Measurements from ENCODE around the gene GMPR2.
"Not testable (repeated sequence)": the region's sequence is repeated elsewhere in the genome, so short reads cannot be mapped to it uniquely, and the experiment has no call there.

The GMPR2 gene

DNA sequence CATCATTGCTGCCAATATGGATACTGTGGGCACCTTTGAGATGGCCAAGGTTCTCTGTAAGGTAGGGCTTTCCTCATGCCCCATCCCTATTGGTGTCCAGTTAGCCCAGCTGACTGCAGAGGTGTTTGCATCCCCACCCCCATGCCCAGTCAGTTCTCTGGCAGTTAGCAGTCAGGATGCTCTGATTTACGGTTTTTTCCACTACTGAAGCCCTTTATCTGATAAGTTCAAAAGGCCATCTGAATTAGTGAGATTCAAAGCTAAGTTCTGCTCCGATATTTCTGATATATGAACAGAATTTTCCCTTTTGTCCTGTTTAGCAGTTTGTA is 773 bp downstream of the GMPR2 start:
- FAIRE-seq = no peak

DNA sequence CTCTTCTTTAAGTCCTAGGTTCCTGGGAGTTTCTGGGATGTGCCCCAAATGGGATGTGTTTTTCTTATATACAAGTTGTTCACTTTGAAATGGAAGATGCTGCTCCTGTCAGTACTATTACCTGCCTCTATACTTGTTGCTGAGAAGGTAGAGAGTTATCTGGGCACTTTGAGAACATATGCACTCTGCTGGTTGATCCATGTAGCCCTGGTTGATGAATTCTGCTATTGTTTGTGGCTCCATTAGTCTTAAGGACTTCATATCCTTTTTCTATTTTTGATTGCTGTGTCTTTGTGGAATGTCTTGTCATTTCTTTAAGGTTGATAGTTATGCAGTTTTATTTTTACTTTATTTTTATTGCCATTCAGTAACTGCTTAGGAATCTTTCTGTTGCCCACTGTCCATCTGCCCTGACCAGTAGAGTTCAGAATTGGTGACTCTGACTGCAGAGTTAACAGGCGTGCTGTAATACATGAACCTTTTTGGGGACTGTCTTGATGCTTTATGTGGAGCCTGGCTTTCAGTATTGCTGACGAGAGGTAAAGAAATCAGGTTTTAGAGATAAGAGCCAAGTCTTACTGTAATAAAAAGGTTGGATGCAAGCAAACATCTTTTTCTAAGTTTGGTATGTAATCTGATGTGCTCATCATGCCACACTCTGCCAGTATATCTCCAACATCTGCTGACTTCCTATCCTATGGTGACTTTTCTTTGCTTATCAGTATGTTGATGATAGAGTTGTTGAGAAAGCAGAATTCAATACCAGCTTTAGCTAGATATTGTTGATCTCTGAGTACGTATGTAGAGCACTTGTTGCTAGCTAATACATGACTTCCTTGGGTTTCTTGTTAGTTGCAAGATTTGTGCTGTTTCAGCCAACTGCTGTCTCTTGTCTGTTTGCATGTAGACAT is 1.6 kb downstream of the GMPR2 start:
- FAIRE-seq = no peak

DNA sequence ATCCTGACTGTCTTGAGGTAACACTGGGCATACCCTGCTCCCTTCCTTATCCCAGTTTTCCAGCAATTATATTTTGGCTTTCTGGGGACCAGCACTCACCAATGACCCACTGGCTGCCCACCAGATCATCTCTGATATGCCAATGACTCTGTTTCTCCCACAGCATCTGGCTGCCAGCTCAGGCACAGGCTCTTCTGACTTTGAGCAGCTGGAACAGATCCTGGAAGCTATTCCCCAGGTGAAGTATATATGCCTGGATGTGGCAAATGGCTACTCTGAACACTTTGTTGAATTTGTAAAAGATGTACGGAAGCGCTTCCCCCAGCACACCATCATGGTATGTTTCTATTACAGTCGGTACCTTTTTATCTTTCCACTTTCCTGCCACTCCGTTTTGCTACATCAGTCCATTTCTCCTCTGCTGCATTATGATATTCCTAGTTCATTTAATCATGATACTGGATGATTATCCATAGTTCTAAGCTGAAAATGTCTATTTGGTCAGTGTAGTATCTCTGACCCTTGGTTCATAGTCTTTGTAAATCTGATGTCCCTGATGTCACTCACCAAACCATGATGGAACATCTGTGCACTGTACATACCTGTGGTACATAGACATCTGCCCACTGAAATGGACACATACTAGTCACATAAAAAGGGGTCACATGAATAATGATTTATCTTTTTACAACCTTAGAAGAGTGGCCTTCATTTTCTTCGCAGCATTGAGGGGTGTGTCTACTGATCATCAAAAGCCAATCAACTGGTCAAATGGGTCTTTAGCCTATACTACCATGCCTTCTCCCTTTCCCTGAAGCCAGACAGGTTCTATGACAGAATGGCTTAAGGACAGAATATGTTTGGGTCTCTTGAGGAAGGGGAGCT is 3.3 kb downstream of the GMPR2 start:
- FAIRE-seq = no peak

DNA sequence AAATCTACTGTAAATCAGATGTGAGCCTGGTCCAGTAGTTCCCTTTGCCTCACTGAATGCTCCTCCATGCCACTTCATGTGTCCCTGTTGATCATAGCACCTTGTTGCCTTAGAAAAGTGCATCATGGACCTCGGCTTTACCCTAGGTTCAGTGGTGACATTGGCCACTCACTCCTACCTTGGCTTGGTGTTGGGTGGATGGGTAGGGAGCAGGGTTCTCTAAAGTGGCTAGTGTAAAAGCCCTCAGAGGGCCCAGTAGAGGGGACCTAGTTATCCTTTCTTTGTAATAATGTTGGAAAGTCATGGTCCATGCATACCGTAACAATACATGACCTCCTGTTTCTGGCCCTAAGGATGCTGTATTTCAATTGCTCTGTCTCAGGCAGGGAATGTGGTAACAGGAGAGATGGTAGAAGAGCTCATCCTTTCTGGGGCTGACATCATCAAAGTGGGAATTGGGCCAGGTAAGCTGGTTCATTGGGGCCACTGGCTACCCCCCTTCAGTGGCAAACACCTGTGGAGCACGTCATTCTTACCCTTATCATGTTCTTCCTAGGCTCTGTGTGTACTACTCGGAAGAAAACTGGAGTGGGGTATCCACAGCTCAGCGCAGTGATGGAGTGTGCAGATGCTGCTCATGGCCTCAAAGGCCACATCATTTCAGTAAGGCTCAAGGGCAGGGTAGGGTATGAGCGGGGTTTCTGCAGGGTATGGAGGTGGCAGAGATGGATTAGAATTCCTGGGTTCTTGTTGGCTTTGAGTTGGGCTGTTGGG is 4.1 kb downstream of the GMPR2 start:
- FAIRE-seq = no peak

DNA sequence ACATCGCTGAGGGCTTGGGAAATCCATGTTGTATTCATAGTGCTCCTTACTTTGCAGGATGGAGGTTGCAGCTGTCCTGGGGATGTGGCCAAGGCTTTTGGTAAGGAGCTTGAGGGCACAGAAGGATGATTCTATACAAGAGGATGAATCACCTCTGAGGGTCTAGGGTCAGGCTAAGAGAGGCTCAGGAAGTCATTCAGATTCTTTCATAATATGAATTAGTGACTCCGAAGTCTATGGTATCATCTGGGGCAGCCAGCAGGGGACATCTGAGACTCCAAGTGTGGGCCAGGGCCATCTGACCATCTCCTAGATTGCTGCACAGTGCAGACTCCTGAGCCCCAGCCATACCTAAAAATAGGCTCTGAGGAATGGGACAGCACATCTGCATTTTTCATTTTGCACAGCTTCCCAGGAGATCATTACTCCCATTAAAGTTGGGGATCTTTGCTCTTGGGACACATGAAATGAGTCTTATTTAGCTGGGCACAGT is 4.8 kb downstream of the GMPR2 start:
- FAIRE-seq = no peak

DNA sequence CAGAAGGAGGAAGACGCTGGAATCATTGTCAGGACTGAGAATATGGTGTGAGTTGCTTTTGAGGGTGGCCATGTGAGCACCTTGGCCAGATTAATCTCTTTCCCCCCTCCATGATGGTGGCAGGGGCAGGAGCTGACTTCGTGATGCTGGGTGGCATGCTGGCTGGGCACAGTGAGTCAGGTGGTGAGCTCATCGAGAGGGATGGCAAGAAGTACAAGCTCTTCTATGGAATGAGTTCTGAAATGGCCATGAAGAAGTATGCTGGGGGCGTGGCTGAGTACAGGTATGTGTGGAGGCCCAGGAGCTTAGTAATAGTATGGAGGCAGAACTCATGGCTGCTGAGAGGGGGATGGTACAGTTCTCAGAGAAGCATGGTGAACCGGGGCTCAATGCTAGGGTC is 5.4 kb downstream of the GMPR2 start:
- no peak for FAIRE-seq

DNA sequence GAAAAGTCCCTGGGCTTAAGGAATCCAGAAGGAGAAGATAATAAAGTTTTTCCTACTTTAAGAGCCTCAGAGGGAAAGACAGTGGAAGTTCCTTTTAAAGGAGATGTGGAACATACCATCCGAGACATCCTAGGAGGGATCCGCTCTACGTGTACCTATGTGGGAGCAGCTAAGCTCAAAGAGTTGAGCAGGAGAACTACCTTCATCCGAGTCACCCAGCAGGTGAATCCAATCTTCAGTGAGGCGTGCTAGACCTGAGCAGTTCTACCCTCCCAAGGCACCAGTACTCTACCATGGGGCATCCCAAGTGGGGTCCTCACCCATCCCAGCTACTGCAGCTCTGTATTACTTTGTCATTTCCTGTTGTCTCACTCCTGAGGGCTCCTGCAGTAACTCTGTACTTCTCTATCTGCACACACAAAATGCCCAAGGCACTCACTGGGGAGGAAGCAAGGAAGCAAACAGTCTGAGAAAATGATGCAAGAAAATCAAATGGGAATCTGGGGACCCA is 5.9 kb downstream of the GMPR2 start:
- no peak for FAIRE-seq

DNA sequence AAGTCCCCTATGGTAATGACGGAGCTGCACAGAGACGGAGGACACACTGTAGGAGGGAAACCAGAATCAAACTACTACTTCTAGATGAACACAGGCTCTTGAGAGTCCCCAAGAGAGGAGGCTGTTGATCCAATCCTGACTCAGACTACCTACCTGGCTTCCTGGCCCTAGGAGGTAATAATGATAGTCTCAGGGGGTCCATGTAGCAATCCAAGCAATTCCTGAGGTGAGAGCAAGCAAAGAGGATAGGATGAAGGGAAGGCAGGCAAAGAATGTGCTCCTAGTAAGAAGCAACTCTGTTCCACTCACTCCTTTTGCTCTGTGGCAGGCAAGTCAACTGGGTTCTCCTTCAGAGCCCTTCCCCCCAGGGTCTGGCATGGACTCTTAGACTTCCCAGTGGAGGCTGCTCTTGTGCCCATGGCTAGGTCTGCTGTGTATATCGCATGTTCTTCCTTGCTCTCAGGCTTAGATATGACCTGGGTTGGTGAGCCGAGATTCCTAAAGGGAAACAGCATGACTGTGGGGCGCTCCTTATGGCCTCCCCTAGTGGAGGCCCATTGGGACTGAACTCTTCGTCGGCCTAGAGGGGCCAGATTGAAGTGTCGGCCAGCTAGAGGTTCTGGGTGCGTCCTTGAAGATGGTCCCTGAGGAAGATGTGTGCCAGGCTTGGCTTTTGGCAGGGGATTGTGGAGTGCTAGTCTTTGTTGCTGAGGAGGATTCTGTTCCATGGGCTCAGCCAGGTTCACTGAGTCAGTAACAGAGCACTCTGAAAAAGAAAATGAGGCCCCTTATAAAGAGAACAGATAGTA is 7.6 kb downstream of the GMPR2 start:
- FAIRE-seq = no peak

DNA sequence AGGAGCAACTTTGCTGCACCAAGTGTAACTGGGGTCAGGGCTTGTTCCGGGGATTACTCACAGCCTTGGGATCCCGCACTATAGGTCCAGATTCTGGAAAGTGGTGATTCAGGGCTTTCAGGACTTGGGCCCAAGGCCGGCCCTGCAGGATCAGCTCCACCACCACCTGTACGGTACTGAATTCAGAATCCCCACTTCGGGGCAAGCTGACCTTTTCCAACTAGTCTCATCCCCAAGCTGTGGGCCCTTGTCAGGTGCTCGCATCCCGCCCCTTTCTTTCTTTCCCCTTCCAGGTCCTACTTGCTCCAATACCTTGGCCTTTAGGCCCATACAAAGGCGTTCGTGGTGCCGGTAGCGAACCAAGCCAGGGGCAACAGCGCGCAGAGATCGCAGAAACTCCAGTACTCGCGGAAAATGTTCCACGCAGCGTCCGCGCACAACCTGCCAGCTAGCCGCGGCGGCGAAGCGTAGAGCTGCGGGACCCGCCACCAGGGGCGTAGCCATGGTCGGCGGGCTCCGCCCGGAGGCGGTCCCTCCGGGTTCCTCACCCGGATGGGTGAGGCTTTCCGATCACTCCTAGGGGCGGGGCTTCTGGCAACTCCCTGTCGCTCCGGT is 9.2 kb downstream of the GMPR2 start:
- FAIRE-seq = no peak

DNA sequence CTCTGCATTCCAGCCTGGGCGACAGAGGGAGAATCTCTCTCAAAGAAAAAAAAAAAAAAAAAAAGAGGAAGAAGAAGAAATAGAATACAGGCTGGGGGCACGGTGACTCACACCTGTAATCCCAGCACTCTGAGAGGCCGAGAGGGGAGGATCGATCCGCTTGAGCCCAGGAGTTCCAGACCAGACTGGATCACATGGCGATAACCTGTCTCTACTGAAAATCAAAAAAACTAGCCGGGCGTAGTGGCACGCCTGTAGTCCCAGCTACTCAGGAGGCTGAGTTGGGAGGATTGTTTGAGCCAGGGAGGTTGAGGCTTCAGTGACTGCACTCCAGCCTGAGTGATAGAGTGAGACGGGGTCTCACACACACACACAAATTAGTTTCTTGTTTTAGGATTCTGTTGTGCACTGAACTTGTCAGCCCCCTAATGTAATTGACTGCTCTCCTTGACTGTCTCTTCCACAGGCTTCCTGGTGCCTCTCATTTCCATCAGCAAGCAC is 10.7 kb downstream of the GMPR2 start:
- FAIRE-seq = no peak

DNA sequence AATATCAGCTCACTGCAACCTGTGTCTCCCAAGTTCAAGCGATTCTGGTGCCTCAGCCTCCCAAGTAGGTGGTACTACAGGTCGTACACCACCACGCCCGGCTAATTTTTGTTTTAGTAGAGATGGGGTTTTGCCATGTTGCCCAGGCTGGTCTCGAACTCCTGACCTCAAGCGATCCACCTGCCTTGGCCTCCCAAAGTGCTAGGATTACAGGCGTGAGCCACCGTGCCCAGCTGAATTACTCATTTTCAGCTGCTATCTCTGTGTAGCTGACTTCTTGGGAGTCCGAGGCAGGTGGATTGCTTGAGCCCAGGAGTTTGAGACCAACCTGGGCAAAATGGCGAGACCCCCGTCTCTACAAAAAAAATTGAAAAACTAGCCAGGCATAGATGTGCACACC is 12.6 kb downstream of the GMPR2 start:
- not testable (repeated sequence) for FAIRE-seq

DNA sequence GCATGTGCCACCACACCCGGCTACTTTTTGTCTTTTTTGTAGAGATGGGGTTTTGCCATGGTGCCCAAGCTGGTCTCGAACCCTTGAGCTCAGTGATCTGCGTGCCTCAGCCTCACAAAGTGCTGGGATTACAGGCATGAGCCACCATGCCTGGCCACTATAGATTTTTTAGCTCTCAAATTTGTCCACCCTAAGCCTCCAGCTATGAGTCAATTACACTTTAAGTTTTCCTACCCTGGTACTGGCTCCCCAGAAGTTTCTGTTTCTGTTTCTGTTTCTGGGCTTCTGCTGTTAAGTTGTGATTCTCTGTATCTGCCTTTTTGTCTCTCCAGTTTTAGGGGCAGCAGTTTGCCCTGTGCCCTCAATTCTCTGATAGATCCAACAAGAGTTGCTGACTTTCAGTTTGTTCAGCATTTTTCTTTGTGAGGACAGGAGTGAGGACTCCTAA is 14.1 kb downstream of the GMPR2 start:
- no peak for FAIRE-seq

DNA sequence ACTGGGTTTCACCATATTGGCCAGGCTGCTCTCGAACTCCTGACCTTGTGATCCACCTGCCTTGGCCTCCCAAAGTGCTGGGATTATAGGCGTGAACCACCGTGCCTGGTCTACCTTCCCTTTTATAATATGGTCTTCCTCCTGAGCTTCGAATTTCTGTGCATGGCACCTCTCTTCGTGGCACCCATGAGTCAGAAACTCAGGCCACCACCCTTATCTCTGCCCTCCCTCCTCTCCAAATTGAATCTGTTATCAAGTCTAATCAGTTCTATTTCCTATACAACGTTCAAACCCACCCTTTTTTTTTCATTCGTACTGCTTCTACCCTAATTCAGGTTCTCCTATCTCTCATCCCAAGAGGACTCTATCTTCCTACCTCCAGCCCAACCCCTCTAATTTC is 14.7 kb downstream of the GMPR2 start:
- no peak for FAIRE-seq

DNA sequence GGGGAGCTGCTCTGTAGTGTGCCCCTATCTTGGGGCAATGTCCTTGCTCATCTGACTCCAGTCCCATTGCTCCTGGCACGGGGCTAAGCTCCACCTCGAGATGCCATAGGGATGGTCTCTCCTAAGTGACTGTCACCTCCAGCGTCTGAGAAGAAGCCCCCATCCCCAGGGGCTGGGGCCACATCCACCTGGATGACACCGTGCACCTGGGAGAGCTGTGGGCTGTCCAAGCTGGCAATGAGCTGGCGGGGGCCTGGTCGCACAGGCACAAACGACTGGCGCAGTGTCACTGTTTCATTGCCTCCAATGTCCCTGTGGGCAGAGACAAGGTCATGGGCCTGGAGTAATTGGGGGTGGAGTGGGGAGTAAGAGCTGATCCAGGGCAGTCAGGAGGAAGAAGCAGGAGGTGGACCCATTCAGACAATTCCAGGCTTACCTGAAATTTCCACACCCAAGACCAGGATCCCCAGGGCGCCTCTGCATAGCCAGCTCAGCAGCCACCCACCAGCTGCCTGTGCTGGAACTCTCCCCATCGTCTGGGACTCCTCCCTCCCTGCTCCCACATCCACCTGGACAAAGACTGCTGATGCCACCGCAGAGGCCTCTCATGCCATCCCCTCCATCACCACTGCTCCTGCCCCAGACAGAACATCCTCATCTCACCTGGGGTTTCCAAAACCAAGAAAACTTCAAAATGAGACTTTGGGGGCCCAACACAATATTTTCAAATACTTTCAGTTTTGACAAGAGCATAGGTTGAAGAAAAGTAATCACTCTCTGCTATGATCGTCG is 16.7 kb downstream of the GMPR2 start:
- FAIRE-seq = no peak

DNA sequence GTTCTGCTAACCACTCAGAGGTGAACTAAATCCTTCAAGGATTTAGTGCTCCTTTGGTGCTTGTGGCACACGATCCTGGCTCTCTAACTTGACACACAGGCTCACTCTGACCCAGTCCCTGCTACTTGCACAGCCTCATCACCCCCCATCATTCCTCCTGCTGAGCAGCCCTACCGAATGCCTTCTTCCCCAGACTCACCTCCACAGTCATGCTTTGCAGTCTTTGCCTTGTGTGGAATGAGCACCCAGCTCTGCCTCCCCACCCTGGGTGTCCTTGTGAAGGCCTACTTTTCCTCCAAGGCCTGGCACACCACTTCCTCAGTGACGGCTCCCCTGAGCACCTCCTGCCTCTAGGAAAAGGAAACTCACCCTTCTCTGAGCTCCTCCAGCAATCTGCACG is 17.6 kb downstream of the GMPR2 start:
- FAIRE-seq = no peak

DNA sequence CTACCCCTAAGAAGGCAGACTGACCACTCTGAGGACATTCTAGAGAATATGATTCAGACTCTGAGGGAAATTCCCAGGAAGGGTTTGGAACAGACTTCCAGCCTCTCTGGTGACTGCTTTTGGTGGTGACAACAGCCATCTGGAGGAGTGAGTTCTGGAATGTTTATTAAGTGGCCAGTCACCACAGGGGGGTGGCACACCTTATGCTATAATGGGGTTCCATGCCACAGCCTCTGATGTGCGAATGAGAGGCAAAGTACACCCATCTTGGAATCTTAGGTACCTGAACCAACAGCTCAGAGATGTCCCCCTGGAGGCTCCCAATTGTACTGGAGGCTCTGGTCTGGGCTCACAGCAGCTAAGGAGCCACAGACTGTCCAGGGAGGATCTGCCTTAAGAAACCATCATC is 19.2 kb downstream of the GMPR2 start:
- FAIRE-seq = no peak

DNA sequence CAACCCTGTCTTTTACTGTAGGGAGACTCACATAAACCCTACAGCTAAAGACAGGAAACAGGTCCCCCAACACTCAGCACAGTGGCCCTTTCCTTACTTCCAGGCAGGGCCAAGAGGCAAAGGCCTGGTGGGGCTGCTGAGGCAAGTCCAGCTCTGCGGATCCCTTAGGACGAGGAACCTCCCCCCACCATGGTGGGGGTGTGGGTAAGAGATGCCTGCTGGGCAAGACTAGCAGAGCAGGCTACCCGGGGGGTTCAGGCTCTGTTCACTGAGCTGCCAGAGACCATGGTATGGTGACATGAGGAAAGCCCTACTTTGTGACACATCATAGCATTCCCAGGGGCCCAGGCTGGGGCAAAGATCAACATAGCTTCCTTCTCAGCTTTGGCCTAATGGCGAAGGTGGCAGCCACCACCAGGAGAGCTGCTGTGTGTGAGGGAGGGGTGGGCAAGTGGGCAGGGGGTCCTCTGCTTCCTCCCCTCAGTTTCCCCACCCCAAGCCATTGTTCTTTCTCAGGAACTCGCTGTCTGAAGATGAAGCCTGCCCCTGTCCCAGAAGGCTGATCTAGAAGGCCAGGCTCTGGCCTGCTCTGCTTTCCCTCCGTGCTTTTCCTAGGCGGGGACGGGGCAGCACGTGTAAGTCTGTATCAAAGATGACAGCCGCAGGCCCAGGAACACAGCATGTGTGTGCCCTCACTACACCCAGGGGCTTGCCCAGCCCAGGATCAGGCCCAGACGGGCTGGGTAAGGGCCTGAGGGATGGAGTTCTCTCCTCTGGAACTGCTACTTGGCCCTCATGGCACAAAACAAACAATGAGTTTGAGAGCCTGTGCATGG is 19.8 kb downstream of the GMPR2 start:
- no peak for FAIRE-seq

DNA sequence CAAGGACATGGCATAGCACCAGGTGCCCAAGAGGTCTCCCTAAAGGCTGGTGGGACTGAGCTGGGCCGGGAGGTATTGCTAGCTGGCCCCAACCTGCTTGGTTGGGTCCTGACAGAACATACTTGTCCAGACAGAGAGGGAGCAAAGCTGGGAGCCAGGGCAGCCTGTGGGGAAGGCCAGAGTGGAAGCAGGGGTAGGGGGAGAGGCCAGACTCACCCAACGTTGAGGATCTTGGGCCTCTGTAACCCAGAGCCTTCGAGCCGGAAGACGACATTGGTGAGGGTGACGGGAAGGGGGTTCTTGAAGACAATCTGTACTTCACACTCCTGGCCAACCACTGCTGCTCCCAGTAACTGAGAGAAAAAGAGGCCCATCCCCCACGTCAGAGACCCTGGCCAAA is 21.2 kb downstream of the GMPR2 start:
- FAIRE-seq = no peak

DNA sequence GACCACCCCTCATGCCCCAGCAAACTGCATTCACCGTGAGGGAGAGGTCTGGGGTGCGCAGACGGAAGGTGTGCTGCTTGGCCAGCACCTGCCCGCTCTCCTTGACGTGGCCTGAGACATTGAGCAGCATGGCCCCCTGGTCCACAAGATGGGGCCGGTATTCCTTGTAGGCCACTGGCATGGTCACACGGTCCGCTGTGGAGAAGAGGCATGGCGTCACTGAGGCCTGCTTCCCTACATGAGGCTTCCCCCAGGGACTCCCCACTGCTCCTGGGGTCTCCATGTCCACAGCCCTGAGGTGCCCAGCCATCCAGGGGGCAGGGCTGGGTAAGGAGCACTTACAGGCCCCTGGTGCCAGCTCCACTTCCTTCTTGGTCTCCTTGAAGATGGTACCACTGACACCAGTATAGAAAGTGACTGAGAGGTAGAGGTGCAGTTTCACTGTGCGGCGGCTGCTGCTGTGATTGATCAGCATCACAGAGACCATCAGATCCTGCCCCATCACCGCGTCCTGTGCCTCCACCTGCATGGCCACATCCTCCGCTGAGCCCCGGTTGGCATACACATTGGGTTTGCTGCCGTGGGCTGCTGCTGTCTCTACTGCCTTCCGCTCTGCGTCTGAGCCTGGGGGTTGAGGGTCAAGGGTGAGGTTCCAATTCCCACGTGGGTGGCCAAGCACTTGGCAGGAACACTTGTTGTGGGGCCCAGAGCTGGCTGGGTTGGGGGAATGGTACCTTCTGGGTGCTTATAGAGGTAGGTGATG is 22.1 kb downstream of the GMPR2 start:
- no peak for FAIRE-seq

Data from TTC549 (cell line).